Activated naive CD4-positive, alpha-beta T cell treated with Interleukin-2 at 50 U/mL for 16 hours (primary cell): Measurements from ENCODE around the gene ARHGAP27.

Source experiments
- DNase-seq: peaks from one replicate; pipeline ENCODE4 v3.0.0-alpha.2; 2020

The ARHGAP27 gene

DNA sequence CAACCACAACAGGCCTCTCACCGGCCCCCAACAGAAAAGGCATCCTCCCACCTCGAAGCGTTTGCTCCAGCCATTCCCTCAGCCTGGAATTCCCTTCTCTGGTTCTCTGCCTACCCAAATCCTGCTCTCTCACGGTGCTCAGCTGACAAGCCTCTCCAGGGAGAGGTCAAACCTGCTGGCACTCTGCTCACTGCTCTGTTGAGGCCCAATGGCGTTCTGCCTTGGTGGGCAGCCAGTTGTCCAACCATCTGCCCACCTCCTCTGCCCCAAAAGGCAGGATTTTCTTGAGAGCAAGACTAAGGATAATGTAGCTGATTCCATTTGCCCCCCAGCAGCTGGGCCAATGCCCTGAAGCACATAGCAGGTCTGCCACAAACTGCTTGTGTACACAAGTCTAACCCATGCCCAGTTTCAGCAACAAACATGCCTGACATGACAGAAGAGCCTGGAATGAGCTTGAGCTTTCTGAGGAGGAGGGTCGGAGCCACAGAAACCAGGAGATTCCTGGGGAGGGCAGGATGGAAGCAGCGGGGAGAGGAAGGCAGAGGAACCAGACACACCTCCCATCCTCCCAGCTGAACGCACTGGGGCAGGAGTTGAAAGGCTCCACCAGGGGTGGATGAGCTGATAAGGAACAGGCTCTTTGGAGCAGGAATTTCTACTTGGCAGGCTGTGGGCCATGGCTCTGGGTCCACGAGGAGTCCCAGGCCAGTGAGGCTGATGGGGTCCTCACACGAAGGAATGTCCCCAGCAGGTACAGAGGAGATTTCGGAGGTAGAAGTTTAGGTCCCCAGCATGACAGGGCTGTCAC is 23.9 kb downstream of the ARHGAP27 start:
- DNase-seq = no peak

- no peak for DNase-seq
These were observed 26.6 kb downstream of the ARHGAP27 start for GRCh38 chr17:45406107-45406506.

DNA sequence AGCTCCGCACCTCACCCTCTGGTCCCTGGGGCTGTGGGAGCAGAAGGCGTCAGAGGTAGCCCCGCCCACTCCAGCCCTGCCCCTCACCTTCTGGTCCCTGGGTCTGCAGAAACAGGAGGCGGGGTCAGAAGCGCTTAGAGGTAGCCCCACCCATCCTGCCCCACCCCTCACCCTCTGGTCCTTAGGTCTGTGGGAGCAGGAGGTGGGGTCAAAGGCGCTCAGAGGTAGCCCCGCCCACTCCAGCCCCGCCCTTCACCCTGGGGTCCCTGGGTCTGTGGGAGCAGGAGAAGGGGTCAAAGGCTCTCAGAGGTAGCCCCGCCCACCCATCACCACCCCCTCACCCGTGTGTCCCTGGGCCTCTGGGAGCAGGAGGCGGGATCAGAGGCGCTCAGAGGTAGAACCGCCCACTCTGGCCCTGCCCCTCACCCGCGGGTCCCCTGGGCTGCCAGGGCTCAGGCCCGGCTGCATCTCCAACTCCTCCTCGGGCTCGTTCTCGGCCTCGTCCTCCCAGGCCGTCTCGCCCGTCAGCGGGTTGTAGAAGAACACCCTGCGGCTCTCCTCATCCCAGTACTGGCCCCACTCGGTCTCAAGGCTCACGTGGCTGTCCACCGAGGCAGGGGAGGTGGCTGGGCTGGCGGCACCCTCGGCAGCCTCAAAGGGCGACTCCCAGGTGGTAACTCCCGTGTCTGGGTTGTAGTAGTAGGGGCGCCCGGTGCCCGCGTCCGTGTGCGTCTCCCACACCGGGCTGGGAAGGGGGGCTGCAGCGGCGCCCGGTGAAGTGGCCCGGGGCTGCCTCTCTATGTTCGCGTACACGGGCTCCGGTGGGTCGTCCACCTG is 27.2 kb downstream of the ARHGAP27 start:
- DNase-seq = no peak

DNA sequence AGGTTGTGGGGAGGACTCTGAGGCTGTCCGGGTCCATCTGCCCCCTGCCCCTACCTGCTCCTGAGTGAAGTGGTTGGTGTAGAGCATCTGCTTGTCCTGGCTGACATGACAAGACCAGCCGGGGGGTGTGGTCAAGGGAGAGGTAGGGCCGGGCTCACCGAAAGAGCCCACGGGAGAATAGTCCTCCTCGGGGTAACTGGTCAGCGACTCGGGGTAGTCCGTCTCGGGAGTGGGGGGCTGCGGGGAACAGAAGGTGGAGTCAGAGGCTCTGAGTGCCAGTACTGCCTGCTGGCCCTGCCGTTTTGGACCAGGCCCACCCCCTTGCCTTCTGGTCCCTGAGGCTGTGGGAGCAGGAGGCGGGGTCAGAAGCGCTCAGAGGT is 27.8 kb downstream of the ARHGAP27 start:
- DNase-seq = no peak

DNA sequence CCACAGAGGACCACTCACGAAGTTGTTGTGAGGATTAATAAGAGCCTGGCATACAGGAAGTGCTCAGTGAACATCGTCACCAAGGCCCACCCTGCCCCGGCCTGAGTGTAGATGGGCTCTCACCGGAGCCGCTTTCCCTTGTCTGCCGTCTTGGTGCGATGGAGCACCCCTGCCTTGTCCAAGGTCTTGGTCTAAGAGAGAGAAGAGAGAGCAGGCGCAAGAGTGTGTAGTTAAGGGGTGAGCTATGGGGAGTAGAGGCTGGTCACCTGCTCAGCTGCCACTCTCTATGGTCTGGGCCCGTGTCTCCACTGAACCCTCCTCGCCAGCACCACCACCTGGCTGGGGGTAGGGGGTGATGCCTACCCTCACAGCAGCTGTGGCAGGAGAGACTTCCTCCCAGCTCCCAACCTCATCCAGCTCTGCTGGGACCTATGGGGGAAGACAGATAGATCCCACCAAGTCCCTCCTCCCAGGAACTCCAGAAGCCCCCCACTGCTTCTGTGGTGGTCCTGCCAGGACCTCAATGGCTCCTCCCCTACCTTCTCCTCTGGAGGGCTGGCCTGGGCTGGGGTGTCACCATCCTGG is 28.7 kb downstream of the ARHGAP27 start:
- no peak for DNase-seq

DNA sequence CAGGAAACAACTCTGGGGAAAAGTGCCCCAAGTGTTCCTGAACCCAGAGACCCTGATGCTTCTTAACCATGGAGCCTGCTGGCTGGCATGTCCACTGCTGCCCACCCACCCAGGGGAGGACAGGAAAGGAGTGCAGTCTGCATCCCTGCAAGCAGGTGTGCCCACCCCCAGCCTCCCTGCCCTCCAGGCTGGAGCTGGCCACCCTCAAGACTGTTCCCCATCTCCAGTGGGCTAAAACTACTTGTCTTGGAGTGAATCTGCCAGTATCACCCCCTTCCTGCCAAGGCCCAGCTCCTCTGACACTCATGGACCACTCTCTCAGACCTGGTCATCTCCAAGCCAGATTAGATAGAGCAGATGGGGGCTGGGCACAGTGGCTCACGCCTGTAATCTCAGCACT is 29.8 kb downstream of the ARHGAP27 start:
- DNase-seq = no peak

DNA sequence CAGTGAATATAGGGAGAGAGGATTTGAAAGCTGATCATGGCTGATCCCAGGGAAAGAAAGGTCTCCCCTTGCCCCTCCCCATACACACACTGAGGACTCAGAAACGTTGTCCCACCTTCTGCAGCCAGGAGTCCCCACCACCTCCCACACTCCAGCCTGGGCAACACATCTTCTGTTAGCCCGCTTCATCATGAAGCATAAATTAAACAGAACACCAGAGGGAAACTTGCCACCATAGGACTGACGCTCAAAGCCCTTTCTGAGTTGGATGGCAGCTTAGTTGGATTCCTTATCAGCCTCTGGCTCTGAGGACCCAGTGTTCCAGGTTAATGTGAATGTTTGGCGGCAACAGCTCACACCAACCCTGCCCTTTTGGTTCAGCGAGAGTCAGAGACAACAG is 33.9 kb downstream of the ARHGAP27 start:
- no peak for DNase-seq

DNA sequence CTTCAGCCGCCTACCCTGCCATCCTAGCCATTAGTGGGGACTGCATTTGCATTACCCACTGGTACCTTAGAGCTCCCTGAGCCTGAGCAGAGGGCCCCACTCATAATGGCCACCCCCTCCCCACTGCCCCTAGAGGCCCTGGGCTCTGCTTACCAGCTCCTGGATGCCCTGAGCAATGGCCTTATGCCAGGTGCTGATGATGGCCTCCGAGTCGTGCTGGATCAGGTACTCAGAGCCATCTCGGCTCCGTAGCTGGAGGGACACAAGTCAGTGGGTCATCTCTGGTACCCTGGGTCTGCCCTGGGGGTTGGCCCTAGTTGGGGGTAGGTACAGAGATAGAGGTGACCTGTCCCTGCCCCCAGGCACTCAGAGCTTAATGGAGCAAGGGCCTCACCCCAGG is 34.9 kb downstream of the ARHGAP27 start:
- DNase-seq = no peak

- no peak for DNase-seq
These were observed 36.0 kb downstream of the ARHGAP27 start for GRCh38 chr17:45396496-45397205.

- DNase-seq = no peak
These were observed 36.9 kb downstream of the ARHGAP27 start for GRCh38 chr17:45395569-45396415.

GRCh38 chr17:45394913-45395568 is 37.6 kb downstream of the ARHGAP27 start:
- peak; percentile 25 for DNase-seq

DNA sequence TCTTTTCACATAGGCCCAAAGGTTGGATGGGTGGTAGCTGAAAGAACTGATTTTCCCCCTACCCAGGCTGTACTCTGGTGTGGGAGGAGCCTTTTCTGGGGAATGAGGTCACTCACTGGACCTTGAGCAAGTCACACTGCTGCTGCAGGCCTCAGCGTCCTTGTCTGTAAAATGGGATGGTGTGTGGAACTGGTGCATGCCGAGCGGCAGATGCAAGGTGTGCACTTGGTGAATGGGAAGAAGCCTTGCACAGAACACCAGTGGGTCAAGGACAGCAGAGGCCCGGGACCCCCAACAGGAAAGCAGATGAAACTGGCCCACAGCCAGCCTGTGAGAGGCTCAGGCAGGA is 38.1 kb downstream of the ARHGAP27 start:
- no peak for DNase-seq

GRCh38 chr17:45394091-45394490 is 38.6 kb downstream of the ARHGAP27 start:
- DNase-seq = no peak

GRCh38 chr17:45393411-45393810 is 39.3 kb downstream of the ARHGAP27 start:
- DNase-seq = no peak

- DNase-seq = no peak
These were observed 40.8 kb downstream of the ARHGAP27 start for GRCh38 chr17:45391918-45392317.

- DNase-seq = no peak
These were observed 41.4 kb downstream of the ARHGAP27 start for GRCh38 chr17:45391291-45391690.

DNA sequence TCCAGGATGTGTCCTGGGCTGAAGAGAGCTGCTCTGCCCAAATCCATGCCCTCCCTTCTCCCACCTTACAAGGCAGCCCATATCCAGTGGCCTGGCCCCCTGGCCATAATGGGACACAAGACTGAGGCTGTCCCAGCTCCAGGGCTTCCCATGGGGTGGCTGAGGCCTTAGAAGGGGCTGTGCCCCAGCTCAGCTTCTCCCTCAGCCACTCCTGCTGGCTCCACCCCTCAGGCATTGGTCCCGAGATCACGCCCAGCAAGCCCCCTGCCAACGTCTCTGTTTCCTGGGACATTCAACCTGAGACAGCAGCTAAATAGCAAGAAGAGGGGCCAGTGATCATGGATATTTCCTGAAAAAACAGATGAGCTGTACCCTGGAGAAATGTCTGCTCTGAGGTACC is 43.3 kb downstream of the ARHGAP27 start:
- no peak for DNase-seq

GRCh38 chr17:45388604-45389325 is 43.9 kb downstream of the ARHGAP27 start:
- no peak for DNase-seq

DNA sequence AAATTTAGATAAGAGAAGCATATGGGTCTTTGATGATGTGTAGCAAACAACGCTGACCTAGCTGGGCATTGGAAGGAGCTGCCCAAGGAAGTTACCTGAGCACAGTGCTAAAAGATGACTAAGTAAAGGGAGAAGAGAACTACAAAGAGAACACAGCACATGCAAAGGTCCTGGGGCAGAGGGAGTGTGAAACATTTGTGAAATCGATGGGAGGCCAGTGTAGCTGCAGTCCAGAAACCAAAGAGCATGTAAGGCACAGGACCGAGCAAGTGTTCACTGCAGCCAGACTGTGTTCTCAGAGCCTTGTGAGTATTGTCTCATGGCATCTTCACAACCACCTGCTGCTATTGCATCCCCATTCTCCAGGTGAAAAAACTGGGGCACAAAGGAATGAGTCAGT is 44.9 kb downstream of the ARHGAP27 start:
- no peak for DNase-seq

DNA sequence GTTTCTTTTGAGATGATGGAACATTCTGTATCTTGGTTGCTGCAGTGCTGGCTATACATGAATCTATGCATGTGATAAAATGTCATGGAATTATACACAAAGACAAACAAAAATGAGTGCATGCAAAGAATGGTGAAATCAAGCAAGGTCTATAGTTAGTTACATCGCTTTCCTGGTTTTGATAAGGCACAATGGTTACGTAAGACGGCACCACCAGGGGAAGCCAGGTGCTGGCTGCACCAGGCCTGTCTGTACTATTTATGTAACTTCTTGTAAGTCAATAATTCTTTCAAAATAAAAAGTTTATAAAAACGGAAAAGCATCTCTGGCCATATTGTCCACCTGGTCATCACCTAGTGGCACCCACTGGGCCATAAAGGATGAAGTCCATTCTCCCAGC is 46.5 kb downstream of the ARHGAP27 start:
- no peak for DNase-seq
